ENCODE data around the gene JPH2. TPM values are rescaled to one million over a fixed set of nuclear protein-coding genes. Genes with fewer than 3 reads are reported as not detected.

The JPH2 gene
- total RNA-seq, 1 donor, result under 0.01 TPM

DNA sequence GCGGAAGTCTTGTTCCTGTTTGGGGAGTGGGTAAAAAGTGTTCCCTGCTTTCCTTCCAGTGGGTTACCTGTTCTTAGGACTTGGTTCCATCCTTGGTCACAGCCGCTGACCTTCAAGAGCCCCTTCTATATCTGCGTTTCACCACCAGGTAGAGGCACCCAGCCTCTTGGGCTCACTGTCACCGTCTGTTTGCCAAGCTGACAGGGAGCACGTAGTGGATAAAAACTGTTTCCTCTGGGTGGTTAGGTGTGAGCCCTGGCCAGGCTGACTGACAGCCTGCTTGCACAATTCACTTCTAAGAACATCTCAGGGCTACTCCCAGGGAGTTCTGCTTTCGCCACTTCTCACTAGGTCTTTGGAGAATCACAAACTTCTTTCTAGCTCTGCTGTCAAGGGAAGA is 1.8 kb upstream of the JPH2 start:
- no peak for DNase-seq (ENCODE audit: low read depth in 2 of 3, low spot score in 2 of 3)

DNA sequence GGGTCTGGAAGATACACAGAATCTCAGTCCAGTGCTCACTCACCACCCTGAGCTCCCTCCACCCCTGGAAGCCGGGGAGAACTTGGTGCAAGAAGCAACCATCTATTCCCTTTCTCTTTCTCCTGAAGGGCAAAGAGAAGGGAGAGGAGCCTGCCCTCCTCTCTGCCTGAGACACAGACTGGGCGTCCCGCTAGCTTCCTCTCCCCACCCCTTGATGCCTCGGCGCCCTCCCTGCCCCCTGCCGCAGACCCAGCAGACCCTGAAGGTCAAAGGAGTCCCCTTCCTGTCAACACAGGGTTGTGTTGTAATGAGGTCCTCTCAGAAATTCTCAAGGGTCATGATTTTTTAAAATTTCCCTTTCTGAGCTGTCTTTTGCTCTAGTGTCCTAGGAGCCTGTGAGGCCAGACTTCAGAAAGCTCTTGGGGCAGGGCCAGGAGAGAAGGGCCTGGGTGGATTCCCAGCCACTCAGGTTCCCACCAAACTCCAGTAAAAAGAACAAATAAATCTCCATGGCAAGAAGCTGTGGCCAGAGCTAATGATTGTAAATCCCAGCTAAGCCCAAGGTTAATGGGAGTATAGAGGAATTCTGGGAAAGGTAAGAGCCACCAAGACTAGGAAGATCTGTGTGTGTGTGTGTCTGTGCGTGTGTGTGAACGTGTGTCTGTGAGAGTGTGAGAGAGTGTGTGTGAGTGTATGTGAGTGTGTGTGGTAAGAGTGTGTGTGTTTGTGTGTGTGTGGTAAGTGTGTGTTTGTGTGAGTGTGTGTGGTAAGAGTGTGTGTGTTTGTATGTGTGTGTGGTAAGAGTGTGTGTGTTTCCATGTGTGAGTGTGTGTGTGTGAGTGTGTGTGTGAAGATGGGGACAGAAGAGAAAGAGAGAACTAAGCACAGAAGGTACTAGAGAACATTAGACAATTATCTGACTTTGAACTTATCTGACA is 1.1 kb upstream of the JPH2 start:
- DNase-seq (ENCODE audit: low read depth in 2 of 3, low spot score in 2 of 3), result no peak

DNA sequence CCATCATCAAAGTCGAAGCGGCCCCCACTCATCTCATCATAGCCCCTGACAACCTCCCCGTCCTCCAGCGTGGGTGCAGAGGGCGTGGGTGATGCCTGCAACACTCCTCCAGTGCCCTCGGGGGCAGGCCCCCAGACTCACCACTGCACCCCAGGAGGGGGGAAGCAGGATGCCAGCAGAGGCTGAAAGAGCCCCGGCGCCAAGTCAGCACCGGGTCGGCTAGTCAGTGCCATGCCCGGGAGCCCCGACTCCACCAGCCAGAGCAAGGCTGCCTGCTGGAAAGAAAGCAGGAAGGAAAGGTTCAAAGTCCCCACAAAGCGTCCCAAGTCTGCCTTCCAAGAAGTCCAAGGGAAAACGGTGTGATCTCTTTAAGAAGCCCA is 324 bp downstream of the JPH2 start:
- DNase-seq (ENCODE audit: low read depth in 2 of 3, low spot score in 2 of 3), result no peak

DNA sequence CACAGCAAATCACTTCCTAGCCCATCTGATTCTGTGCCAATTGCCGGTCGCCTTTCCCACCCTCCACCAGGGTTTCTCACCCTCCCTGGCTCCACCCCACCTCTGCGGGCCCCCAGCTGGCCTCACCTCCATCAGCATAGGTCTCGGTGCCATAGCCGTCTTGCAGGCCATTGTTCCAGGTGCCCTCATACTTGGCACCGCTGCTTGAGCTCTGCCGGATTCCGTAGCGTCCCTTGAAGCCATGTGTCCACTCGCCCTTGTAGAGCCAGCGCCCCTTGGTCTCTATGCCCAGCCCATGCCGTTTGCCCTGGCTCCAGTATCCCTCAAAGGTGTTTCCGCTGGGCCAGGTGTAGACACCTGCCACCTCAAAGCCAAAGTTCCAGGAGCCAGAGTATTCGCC is 787 bp downstream of the JPH2 start:
- no peak for DNase-seq (ENCODE audit: low read depth in 2 of 3, low spot score in 2 of 3)

DNA sequence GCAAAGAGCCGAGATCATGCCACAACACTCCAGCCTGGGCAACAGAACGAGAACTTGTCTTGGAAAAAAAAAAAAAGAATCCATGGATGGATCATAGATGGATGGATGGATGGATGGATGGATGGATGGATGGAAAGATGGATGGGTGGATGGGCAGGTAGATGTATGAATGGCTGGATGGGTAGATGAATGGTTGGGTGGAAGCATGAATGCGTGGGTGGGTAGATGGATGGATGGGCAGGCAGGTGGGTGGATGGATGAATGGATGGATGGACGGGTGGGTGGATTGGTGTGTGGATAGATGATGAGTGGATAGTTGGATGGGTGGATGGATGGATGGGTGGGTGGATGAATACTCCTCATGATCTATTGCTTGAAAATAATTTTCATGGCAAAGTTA is 1.4 kb downstream of the JPH2 start:
- no peak for DNase-seq (ENCODE audit: low read depth in 2 of 3, low spot score in 2 of 3)

DNA sequence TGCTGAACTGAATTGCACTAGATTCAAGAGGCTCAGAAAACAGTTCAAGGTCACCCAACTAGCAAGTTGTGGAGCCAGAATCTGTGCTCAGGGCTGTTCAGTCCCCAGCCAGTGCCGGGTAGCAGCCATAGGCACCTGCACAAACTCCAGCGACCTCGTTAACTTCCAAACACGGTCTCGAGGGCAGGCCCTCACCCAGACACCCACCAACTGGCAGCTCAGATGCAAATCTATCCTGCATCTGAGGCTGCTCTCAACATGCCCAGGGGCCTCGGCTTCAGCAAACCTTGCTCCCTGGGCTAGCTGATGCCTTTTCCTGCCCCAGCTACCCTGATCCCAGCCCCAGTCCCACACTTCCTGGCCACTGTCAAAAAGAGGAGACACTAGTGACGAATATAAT is 3.7 kb downstream of the JPH2 start:
- DNase-seq (ENCODE audit: low read depth in 2 of 3, low spot score in 2 of 3), result no peak

DNA sequence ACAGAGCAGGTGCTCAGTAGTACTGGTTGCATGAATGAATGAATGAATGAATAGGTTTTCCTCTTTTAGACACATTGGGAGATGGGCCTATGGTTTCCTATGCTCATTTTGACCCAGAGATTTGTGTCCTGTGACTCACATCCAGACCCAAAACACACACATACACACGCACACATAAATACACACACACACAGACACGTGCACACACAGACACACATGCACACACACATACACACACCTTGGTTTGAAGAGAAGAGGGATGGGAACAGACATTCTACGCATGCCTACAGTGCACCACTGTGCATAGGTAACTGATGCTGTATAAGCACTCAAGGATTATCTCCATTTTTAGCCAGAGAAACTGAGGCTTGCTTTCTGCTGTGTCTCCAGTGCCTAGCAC is 4.1 kb downstream of the JPH2 start:
- no peak for DNase-seq (ENCODE audit: low read depth in 2 of 3, low spot score in 2 of 3)

DNA sequence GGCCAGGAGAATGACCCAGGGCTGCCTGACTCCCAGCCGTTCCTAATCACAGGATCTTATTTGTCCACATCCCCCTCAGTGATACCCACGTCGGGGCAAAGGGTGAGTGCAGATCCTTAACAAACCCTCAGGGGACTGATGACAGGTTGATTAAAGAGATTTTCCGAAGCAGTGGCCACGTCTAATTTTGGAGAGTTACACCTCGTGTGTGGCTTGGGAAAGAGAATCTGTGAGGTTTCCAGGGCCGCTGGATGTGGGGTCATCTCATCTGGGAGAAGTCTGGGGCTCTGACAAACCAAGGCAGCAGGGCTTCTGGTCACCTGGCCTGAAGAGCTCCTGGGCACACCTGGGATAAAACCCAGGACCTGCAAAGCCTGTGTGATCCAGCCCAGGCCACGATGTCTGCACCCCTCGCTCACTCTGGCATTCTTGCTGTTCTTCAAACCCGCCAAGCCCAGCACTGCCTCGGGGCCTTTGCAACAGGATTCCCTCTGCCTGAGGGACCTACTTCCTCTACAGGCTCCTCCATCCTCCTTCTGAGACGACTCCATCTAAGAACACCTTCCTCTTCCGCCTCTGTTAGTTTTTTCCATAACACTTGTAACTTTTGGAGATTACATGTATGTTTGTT is 4.7 kb downstream of the JPH2 start:
- DNase-seq (ENCODE audit: low read depth in 2 of 3, low spot score in 2 of 3), result no peak

DNA sequence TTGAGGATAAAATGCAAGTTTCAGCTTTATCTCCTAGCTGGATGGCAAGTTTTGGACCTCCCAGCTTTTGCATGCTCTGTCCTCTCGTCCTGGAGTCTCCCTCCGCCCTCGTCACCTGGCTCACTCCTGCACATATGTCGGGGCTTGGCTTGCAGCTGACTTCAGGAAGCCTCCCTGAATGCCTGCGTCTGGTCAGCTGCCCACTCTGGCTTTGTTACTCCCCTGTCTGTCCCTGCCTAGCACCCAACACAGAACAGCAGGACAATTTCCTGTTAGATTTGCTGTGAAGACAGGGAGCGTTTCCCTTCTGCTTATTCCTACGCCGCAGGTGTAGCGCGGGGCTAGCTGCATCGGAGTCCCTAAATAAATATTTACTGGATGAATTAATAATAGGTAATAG is 5.4 kb downstream of the JPH2 start:
- no peak for DNase-seq (ENCODE audit: low read depth in 2 of 3, low spot score in 2 of 3)

DNA sequence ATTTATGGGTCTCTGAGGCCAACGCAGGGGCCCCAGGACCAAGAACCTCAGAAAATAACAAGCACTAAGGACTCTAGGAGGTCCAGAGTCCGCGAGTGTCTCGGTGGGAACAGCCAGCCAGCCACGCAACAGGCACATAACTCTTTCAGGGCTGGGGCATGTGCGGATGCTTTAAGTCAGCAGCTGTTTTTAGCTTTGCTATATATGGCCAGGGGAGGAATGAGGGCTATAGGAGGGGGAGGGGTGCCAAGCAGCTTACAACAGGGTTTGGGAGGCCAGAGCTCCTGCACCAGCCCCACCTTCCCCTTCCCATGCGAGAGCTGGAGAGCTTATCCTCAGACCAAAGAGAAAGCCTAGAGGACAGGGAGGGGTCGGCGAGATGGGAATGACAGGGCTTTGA is 6.2 kb downstream of the JPH2 start:
- no peak for DNase-seq (ENCODE audit: low read depth in 2 of 3, low spot score in 2 of 3)

DNA sequence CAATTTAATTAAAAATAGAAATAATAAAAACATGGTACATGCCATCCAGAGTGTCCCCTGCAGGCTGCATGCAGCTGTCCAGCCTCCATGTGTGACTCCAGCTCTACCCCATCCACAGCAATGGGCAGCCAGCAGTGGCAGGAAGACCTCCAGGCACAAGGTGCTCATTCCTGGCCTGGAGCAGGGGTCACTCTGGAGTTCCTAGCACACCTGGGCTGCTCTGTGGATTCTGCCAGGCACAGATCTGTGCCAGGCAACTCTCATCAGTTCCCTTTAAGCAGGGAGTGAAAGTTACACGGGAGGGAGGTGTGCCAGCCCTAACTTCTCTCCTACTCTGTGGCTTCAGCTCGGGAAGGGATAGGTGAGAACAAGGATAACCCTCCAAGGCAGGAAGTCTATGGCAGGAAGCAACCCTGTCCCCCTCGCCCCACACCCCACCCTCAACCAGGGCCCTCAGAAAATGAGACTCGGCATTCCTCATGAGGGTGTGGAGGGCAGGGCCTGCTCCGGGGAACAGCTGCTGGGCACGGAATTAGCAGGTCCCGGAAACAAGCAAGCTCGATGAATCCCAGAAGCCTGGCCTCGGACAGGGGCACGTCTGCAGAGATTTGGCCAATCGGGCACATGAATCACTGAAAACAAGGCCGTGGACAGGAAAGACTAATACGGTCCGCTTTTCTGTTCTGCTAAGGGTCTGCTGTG is 10.0 kb downstream of the JPH2 start:
- no peak for DNase-seq (ENCODE audit: low read depth in 2 of 3, low spot score in 2 of 3)

DNA sequence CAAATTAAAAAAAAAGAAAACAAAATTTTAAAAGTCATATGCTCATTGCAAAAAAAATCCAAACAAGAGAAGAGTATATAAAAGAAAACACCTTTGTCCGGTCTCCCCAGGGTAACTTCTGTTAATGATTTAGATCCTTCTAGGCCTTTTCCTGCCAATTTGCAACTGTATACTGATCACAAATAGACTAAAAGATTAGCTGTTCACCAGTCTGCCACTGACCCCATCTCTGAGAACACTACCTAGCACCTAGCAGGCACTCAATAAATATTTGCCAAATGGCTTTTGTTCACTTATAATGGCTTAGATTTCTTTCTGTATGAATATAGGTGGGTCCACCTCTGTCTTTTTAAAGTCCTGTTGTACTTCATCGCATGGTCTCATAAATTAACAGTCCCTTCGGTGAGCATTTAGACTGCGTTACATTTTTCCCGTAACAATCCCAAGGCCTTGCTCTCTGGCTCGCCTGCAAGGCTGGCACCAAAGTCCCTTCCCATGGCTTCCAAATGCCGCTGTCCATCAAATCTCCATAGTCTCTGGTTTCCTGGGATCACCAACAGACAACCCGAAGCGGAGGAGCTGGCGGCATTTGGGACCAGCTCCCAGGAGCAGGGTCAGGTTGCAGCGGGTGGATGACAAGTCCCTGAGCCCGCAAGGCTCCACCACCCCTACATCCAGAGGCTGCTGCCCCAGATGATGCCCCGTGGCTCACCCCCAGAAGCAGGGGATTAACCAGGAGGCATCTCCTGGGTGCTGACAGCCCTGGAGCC is 11.8 kb downstream of the JPH2 start:
- no peak for DNase-seq (ENCODE audit: low read depth in 2 of 3, low spot score in 2 of 3)

DNA sequence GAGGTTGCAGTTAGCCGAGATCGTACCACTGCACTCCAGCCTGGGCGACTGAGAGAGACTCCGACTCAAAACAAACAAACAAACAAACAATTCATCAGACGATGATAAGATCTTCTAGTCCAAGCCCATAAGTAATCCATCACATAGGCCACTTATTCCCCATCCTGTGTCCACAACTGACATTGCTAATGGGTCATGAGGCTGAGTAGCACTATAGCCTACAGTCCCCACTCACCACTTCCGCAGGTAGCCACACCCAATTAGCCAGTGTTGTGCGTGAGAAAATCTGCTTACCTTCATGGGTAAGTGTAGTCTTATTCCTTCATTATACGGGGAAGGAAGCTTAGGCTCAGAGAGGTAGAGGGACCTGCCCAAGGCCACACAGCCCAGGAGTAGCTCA is 13.1 kb downstream of the JPH2 start:
- DNase-seq (ENCODE audit: low read depth in 2 of 3, low spot score in 2 of 3), result no peak

DNA sequence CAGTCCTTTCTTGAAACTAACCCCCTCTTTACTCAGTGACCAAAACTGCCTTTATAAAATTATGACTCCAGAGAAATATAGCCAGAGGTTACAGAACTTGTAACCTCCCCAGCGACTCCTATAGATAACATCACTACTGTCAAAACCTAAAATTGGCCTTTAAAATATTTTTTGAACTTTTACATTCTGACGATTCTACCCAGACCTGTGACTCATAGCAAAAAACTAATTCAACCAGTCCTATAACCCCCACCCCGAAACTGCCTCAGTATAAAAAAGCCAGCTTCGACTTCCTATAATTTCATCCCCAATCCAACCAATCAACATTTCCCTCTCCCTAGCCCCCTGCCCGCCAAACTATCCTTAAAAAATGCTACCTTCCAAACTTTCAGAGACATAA is 13.9 kb downstream of the JPH2 start:
- DNase-seq (ENCODE audit: low read depth in 2 of 3, low spot score in 2 of 3), result no peak

DNA sequence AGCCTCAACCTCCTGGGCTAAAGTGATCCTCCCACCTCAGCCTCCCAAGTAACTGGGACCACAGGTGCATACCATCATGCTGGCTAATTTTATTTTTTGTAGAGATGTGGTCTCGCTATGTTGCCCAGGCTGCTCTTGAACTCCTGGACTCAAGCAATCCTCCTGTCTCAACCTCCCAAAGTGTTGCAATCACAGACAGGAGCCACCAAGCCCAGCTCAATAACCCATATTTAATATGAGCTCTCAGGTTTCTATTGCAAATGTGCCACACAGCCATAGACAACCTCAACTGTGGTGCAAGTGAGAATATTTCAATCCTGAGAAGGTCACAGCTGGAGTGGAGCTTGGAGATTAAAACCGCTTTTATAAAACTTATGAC is 14.4 kb downstream of the JPH2 start:
- no peak for DNase-seq (ENCODE audit: low read depth in 2 of 3, low spot score in 2 of 3)

DNA sequence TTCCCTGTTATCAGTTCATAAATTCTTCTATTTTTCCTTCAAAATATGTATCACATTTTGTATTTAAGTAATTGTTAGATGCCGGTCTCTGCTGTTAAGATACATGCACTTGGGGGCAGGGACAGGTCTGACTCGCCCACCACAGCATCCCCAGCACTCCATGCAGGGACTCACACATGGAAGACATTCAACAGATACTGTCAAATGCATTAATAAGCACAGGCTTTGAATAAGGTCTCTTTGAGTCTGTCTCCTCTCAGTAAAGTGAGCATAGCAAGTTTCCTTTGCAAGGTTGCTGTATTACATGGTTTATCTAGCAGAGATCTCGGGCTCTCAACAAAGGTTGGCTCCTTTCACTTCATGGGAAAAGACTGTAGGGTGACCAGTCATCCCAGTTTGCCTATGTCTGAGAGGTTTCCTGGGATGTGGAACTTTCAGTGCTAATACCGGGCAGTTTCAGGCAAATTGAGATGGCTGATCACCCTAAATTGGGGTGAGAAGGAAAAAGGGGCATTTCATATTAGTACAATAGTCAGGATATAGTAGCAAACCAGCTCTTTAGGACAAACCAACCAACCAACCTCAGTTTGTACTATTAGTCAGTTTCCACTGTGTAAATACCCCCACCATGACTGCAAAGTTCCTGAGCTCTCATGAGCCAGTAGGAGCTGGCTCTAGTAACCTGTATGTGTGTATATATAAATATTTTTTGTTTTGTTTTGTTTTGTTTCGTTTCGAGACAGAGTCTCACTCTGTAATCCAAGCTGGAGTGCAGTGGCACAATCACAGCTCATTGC is 15.0 kb downstream of the JPH2 start:
- no peak for DNase-seq (ENCODE audit: low read depth in 2 of 3, low spot score in 2 of 3)

DNA sequence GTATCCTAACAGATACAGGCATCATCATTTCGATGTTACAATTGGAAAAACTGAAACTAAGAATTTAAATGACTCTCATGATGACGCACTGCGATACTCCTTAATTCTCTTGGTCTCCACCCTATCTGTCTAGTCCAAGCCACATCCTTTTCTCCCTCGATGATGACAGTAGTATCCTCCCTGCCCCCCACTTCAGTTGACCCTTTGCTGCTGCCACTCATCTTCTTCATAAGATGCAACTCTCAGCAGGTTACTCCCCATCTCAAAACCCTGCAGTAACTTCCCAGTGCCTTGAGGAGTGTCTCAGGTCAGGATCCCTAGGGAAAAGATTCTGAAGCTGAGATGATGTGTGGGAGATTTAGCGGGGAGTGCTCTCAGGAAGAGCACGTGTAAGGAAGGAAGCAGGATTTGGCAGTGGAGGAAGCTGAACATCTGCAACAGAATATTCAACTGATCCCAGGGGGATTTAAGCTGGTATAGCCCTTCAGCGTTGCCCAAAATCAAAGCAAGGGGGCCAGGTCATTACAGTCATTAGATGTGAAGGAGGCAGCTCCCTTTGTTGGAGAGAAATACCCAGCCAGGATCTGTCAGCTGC is 16.1 kb downstream of the JPH2 start:
- no peak for DNase-seq (ENCODE audit: low read depth in 2 of 3, low spot score in 2 of 3)

DNA sequence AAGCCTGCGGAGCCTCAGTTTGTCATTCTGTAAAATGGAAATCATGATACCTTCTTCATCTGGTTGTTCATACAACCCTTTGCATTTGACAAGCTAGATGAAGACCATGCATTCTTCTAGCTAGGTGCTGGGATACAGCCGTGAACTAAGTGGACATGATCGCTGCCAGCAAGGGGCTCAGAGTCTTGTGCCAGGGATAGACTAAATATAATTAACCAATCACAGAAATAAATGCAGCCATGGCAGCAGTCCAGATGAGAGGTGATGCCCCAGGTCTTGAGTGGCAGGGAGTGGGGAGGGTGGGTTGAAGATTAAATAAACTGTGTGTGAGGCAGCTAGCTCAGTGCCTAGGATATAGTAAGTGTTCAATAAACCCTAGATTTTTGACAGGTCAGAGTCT is 19.3 kb downstream of the JPH2 start:
- DNase-seq (ENCODE audit: low read depth in 2 of 3, low spot score in 2 of 3), result no peak

DNA sequence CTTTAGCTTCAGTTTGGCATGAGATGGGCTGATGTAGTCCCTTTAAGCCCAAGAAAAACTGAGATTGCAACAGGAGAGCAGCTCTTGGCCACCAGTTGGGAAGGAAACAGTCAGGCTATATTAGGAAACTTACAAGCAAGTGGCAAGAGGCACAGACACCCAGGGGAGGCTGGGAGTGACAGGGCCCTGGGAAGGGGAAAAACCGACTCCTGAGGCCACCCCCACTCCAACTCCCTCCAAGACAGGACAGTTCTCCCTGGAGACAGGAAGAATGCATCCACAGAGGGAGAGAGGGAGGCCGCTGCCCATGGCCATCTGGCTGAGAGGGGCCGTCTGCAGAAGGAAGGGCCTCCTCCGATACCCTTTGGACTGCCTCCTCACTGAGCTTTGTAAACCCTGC is 20.5 kb downstream of the JPH2 start:
- no peak for DNase-seq (ENCODE audit: low read depth in 2 of 3, low spot score in 2 of 3)

DNA sequence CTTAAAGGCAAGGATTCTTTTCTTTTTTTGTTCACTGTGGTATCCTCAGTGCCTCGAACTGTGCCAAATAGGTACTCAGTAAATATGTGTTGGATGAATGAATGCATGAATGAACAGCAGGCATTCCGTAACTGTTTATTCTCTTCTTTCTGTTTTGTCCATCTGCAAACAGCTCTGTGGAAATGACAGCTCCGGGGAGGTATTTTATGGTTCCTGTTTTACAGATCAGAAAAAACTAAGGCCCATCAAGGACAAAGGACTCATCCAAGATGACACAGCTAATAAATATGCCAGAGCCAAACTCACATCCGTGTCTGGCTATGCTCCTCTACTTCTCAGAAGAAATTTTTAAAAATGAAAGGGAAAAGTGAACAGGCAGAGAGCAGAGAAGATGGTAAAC is 21.0 kb downstream of the JPH2 start:
- no peak for DNase-seq (ENCODE audit: low read depth in 2 of 3, low spot score in 2 of 3)
